ENCODE results near the gene CRB3.
"Not testable (repeated sequence)": the region's sequence is repeated elsewhere in the genome, so short reads cannot be mapped to it uniquely, and the experiment has no call there.

CRB3 gene

DNA sequence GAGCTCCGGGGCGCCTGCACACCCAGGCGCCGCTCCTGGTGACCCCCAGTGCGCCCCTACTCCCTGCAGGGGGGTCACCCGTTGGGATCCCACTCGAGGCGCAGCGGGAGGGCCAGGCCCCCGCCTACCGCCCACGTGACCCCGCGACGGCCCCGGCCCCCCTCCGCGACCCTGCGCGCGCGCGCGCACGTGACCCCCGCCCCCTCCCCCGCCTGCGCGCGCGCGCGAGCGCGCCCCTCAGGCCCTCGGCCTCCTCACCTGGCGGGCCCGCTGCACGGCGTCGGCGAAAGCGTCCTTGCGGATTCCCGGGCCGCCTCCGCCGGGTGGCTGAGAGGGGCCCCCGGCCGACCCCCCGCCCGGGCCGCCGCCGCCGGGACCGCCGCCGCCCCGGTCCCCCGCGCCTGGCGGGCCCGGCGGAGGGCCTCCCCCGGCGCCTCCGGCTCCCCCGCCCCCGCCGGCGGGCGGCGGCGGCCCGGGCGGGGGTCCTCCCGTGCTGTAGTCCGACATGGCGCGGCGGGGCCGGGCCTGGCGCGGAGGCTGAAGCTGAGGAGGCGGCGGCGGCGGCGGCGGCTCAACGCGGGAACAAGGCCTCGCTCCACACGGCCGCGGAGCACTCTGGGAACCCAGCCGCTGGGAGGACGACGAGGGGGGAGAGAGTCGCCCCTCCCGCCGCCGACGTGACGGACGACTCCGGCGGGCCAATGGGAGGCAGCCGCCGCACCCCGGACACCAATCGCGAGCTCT, 39.7 kb upstream of the CRB3 start, which contains the start of gene KHSRP:
Gene KHSRP (minus strand): TSS at position 617 of the 744 bp plus-strand sequence. CDS start 110 bp downstream, at position 507.
- WGBS, 2 experiments: 0% methylated on average over 114 of the region's 114 CpGs
- H3K4me1 ChIP-seq (ENCODE audit: control insufficient read depth, insufficient read depth, low read length): no peaks in the 10 kb centered on the region
- peaks cover 19% of the 10 kb centered on the region for H3K36me3 ChIP-seq (ENCODE audit: control insufficient read depth, insufficient read depth, low read length)

DNA sequence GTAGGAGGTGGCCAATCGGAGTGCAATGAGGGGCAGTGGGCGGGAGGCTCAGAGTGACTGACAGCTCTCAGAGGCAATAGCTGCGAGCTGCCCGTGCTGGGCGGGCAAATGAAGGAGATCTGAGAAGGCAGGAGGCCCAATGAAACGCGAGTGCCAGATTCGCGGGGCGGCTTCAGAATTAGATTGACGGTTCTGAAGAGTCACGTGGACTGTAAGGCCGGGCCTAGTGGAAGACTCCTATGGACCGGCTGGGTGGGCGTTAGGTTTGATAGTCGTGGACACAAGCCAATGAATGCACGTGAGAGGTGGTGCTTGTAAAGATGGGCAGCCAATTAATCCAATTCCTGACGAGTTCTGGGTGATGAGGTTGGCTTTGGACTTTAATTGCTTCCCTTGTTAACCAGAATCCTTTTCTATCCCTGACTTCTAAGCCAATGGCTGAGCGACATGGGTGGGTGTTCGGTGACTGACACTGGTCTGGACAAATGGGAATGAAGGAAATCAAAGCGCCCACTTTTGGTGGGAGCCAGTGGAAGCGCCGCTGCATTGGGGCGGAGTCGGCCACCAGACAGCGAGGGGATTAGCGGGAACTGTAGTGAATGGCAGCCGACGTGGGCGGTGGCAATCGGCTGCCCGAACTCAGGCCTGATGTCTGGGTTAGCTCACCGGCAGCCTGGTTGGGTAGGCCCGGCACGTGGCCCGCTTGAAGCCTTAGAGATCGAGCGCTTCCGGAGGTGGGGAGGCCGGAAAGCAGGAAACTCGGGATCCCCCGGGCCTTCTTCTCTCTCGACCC, 38.9 kb upstream of the CRB3 start:
- Histone ChIP-seq H3K4me1 (ENCODE audit: control insufficient read depth, insufficient read depth, low read length) (no peaks in the 10 kb centered on the region), H3K27ac (ENCODE audit: insufficient read depth, low read depth, low read length, poor library complexity, severe bottlenecking) (peak overlapping the region; percentile 52), H3K27me3 (ENCODE audit: control insufficient read depth, insufficient read depth, low read length, poor library complexity, severe bottlenecking) (peaks cover 8% of the 10 kb centered on the region), H3K9me3 (ENCODE audit: control insufficient read depth, low read length) (no peaks in the 10 kb centered on the region), H3K36me3 (ENCODE audit: control insufficient read depth, insufficient read depth, low read length) (peaks cover 11% of the 10 kb centered on the region), H3K4me3 (ENCODE audit: insufficient read depth, low read depth, low read length) (peak overlapping the region; percentile 7)
- 13% methylated on average over 43 of the region's 43 CpGs for whole genome bisulfite sequencing, 2 experiments

More for the DNA sequence above, 39.7 kb upstream of the CRB3 start, which contains the start of gene KHSRP:
- Histone ChIP-seq H3K27ac (ENCODE audit: insufficient read depth, low read depth, low read length, poor library complexity, severe bottlenecking) (peak within 1 kb of the TSS; percentile 52), H3K9me3 (ENCODE audit: control insufficient read depth, low read length) (no peaks in the 10 kb centered on the region), H3K4me3 (ENCODE audit: insufficient read depth, low read depth, low read length) (peak within 1 kb of the TSS; percentile 79), H3K27me3 (ENCODE audit: control insufficient read depth, insufficient read depth, low read length, poor library complexity, severe bottlenecking) (peaks cover 2% of the 10 kb centered on the region)

DNA sequence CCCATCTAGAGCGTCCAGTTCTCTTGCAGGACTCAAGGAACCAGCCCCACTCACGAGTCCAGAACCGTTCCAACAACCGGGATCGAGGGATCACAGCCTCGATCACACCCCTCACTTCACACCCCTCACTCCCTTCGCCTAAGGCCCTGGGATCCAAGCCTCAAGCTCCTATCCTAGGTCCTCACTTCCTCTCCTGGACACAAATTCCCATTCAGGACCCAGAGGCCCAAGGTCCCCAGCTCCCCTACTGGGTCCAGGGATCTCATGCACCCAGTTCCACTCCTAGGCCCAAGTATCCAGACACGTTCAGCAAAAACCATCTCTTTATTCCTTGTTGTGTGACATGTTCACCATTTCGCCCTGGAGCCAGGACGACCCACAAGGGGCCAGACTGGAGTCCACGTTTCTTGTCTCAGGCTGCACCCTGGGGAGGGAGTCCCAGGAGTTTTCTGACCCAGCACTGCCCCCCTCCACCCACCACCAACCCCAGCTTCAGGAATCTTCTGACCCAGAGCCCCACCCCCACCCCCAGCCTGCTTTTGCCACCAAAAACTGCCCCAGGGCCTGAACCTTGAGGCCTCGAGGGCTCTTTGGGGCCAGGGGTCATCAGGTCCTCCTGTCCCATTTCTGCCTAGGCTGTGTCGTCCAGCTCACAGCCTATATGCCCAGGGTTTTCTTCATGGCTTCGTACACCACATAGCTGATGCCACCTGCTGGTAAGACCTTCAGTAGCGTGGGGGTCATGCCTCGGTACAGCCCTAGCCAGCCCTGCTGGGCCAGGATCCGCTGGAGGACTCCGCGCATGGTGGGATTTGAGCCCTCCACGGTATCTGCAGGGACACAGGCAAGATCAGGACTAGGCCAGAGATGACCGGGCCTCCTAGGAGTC, 38.1 kb upstream of the CRB3 start:
- Histone ChIP-seq H3K36me3 (ENCODE audit: control insufficient read depth, insufficient read depth, low read length) (peaks cover 4% of the 10 kb centered on the region), H3K4me1 (ENCODE audit: control insufficient read depth, insufficient read depth, low read length) (no peaks in the 10 kb centered on the region), H3K27ac (ENCODE audit: insufficient read depth, low read depth, low read length, poor library complexity, severe bottlenecking) (peak overlapping the region; percentile 52), H3K9me3 (ENCODE audit: control insufficient read depth, low read length) (no peaks in the 10 kb centered on the region), H3K4me3 (ENCODE audit: insufficient read depth, low read depth, low read length) (peak overlapping the region; percentile 7), H3K27me3 (ENCODE audit: control insufficient read depth, insufficient read depth, low read length, poor library complexity, severe bottlenecking) (peaks cover 8% of the 10 kb centered on the region)
- WGBS, 2 experiments: 93% methylated on average over 21 of the region's 21 CpGs

DNA sequence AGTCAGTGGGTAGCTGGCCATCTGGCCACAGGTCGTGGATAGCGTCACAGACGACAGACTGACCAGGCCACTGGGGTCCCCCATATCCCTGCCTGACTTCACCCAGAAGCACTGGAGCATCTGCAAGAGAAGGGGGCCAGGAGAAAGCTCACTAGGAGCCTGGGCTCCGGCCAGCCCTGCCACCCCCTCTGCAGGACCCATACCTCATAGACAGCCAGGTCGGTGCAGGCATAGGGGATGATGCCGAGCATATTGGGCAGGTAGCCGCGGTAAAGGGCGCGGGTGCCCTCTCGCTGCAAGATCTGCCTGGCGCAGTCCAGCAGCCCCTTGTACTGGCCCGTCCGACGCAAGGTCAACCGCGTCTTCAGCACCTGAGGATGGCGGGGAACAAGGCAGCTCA, 36.9 kb upstream of the CRB3 start:
- Histone ChIP-seq H3K27me3 (ENCODE audit: control insufficient read depth, insufficient read depth, low read length, poor library complexity, severe bottlenecking) (peaks cover 8% of the 10 kb centered on the region), H3K36me3 (ENCODE audit: control insufficient read depth, insufficient read depth, low read length) (no peaks in the 10 kb centered on the region), H3K9me3 (ENCODE audit: control insufficient read depth, low read length) (no peaks in the 10 kb centered on the region), H3K27ac (ENCODE audit: insufficient read depth, low read depth, low read length, poor library complexity, severe bottlenecking) (no peak overlapping the region), H3K4me3 (ENCODE audit: insufficient read depth, low read depth, low read length) (no peak overlapping the region), H3K4me1 (ENCODE audit: control insufficient read depth, insufficient read depth, low read length) (no peaks in the 10 kb centered on the region)
- WGBS, 2 experiments: 94 to 96% methylated on average over 18 of the region's 18 CpGs

DNA sequence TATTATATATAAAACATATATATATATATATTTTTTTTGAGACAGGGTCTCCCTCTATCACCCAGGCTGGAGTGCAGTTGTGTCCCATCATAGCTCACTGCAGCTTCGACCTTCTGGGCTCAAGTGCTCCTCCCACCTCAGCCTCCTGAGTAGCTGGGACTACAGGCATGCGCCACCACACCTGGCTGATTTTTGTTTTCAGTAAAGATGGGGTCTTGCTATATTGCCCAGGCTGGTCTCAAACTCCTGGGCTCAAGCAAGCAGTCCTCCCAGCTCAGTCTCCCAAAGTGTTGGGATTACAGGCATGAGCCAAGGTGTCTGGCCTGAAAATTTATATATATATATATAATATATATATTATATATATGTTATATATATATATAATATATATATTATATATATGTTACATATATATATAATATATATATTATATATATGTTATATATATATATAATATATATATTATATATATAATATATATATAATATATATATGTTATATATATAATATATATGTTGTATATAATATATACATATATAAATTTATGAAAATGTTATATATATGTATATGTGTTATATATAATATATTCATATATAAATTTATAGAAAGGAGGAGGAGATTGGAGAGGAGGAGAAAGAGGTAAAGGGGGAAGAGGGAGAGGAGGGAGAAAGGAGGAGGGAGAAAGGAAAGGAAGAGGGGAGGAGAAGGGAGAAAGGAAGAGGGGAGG, 35.2 kb upstream of the CRB3 start:
- H3K4me1 ChIP-seq (ENCODE audit: control insufficient read depth, insufficient read depth, low read length); H3K36me3 ChIP-seq (ENCODE audit: control insufficient read depth, insufficient read depth, low read length); H3K27ac ChIP-seq (ENCODE audit: insufficient read depth, low read depth, low read length, poor library complexity, severe bottlenecking); H3K27me3 ChIP-seq (ENCODE audit: control insufficient read depth, insufficient read depth, low read length, poor library complexity, severe bottlenecking); H3K9me3 ChIP-seq (ENCODE audit: control insufficient read depth, low read length); H3K4me3 ChIP-seq (ENCODE audit: insufficient read depth, low read depth, low read length): not testable (repeated sequence)
- WGBS, 2 experiments: 82 to 92% methylated on average over 2 of the region's 2 CpGs

DNA sequence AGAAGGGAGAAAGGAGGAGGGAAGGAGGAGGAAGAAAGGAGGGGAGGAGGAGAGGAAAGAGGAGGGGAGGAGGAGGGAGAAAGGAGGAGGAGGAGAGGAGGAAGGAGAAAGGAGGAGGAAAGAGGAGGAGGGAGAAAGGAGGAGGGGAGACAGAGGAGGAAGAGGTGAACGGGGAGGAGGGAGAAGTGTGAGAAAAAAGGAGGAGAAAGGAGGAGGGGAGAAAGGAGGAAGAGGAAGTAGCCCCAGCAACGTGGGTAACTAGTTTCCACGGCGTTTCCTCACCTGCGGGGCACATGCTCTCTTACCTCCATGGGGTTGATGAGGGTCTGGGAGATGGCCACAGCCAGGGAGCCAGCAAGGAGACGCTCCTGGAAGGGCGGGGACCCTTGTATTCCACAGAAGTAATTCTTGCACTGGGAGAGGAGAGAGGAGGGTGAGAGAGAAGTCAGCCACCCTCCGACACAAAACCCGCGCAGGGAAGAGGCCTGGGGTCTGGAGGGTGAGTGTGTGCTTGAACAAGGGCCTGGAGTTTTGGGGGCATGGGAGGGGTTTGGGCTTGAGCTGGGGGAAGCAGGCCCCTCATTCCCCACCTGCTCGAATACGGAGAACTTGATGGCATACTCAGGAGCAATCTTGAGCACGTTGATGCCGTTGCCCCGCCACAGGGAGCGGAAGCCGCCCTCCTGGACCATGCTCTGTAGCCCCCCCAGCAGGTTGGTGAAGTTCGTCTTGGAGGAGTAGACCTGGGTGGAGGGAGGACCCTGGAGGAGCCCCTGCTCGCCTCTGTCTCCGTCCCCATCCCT, 34.5 kb upstream of the CRB3 start:
- WGBS, 2 experiments: 66 to 67% methylated on average over 20 of the region's 20 CpGs
- Histone ChIP-seq H3K36me3 (ENCODE audit: control insufficient read depth, insufficient read depth, low read length) (no peaks in the 10 kb centered on the region), H3K27ac (ENCODE audit: insufficient read depth, low read depth, low read length, poor library complexity, severe bottlenecking) (no peak overlapping the region), H3K27me3 (ENCODE audit: control insufficient read depth, insufficient read depth, low read length, poor library complexity, severe bottlenecking) (peaks cover 8% of the 10 kb centered on the region), H3K9me3 (ENCODE audit: control insufficient read depth, low read length) (no peaks in the 10 kb centered on the region), H3K4me1 (ENCODE audit: control insufficient read depth, insufficient read depth, low read length) (no peaks in the 10 kb centered on the region), H3K4me3 (ENCODE audit: insufficient read depth, low read depth, low read length) (no peak overlapping the region)

DNA sequence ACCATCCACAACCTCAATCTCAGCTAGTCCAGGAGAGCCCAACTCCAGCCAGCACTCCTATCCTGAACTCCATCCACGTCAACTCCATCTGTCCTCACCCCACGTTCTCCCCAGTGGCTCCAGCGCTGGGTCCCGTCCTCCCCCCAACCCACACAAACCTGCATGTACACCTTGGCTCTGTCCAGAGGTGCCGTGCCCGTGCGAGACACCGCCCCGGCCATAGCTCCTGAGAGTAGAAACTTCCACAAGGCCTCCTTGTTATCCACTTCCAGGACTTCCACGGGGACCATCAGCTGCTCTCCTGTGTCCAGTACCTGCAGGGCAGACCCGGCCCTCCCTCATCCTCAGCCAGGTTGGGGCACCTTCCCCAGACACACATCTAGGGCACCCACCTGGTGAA, 32.2 kb upstream of the CRB3 start:
- H3K4me1 ChIP-seq (ENCODE audit: control insufficient read depth, insufficient read depth, low read length): no peaks in the 10 kb centered on the region
- H3K27ac ChIP-seq (ENCODE audit: insufficient read depth, low read depth, low read length, poor library complexity, severe bottlenecking): no peak overlapping the region
- H3K27me3 ChIP-seq (ENCODE audit: control insufficient read depth, insufficient read depth, low read length, poor library complexity, severe bottlenecking): peaks cover 8% of the 10 kb centered on the region
- no peaks in the 10 kb centered on the region for H3K9me3 ChIP-seq (ENCODE audit: control insufficient read depth, low read length)
- no peak overlapping the region for H3K4me3 ChIP-seq (ENCODE audit: insufficient read depth, low read depth, low read length)
- no peaks in the 10 kb centered on the region for H3K36me3 ChIP-seq (ENCODE audit: control insufficient read depth, insufficient read depth, low read length)
- 90 to 93% methylated on average over 11 of the region's 11 CpGs for WGBS, 2 experiments

DNA sequence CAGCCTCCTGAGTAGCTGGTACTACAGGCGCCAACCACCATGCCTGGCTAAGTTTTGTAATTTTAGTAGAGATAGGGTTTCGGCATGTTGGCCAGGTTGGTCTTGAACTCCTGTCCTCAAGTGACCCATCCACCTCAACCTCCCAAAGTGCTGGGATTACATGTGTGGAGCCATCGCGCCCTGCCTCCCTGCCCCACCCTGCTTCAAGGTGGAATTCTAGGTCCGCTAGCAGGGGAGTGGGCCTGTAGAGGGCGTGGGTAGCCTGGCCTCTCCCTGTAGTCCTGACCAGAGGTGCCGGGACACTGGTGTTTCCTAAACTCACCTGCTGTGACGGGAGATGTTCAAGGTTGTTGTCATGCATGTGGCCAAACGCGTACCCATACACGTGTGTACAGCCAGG, 30.9 kb upstream of the CRB3 start:
- no peaks in the 10 kb centered on the region for H3K36me3 ChIP-seq (ENCODE audit: control insufficient read depth, insufficient read depth, low read length)
- WGBS, 2 experiments: 78 to 79% methylated on average over 11 of the region's 11 CpGs

DNA sequence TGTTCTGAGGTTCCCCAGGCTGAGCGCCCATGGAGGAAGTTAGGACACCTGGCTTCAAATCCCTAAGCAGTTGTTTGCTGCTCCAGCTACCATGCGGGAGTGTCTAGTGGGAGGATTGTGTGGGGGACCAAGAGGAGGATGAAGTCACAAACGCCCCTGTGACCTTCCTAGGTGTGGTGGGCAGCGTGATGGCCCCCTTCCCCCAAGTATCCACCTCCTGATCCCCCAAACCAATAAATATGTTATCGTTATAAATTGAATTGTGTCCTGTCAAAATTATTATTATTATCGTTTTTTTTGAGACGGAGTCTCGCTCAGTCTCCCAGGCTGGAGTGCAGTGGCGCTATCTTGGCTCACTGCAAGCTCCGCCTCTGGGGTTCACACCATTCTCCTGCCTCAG, 30.4 kb upstream of the CRB3 start, which contains the start of gene SLC25A41:
Gene SLC25A41 (minus strand): TSS at position 101 of the 400 bp plus-strand sequence. CDS start 70 bp downstream, at position 31.
- no peaks in the 10 kb centered on the region for H3K4me1 ChIP-seq (ENCODE audit: control insufficient read depth, insufficient read depth, low read length)
- H3K36me3 ChIP-seq (ENCODE audit: control insufficient read depth, insufficient read depth, low read length): no peaks in the 10 kb centered on the region
- H3K4me3 ChIP-seq (ENCODE audit: insufficient read depth, low read depth, low read length): no peak within 1 kb of the TSS
- H3K27ac ChIP-seq (ENCODE audit: insufficient read depth, low read depth, low read length, poor library complexity, severe bottlenecking): no peak within 1 kb of the TSS
- 95 to 96% methylated on average over 9 to 10 of the region's 10 CpGs for WGBS, 2 experiments
- H3K9me3 ChIP-seq (ENCODE audit: control insufficient read depth, low read length): no peaks in the 10 kb centered on the region
- peaks cover 8% of the 10 kb centered on the region for H3K27me3 ChIP-seq (ENCODE audit: control insufficient read depth, insufficient read depth, low read length, poor library complexity, severe bottlenecking)

More for the DNA sequence above, 30.9 kb upstream of the CRB3 start:
- Histone ChIP-seq H3K4me3 (ENCODE audit: insufficient read depth, low read depth, low read length) (no peak overlapping the region), H3K9me3 (ENCODE audit: control insufficient read depth, low read length) (no peaks in the 10 kb centered on the region), H3K27ac (ENCODE audit: insufficient read depth, low read depth, low read length, poor library complexity, severe bottlenecking) (no peak overlapping the region), H3K27me3 (ENCODE audit: control insufficient read depth, insufficient read depth, low read length, poor library complexity, severe bottlenecking) (peaks cover 8% of the 10 kb centered on the region), H3K4me1 (ENCODE audit: control insufficient read depth, insufficient read depth, low read length) (no peaks in the 10 kb centered on the region)
